Right lobe of liver (tissue), 4 donors: Measurements from ENCODE around the gene OGT.

Source experiments
- CTCF ChIP-seq, 4 donors: fragments of 200-600 bp in 3 of 4; fragments of 450-650 bp in 1 of 4; IDR thresholded peaks; one replicate each; pipeline versions ENCODE4 v1.5.1 to v1.8.0; 2016 to 2022; ENCODE audit warnings: antibody characterized with exemption in 4 of 4, mild to moderate bottlenecking in 2 of 4
- POLR2A ChIP-seq: fragments of 450-650 bp; IDR thresholded peaks from one replicate; pipeline ENCODE4 v1.6.1; 2017; ENCODE audit warnings: antibody characterized with exemption, mild to moderate bottlenecking
- donor health status: DM: no; HTN: no; CAD: no.
- donor health status: DM: no; HTN: no; CAD: no.
- donor health status: DM: no; HTN: yes; CAD: no.

GRCh38 chrX:71618303-71618721, 85.4 kb downstream of the OGT start, which contains the start of gene CXCR3:
- TF ChIP-seq CTCF (IDR thresholded peaks at IDR 0.05) = no peak
- TF ChIP-seq POLR2A = no peak
